ENCODE results near the gene APOL1.

APOL1 gene

DNA sequence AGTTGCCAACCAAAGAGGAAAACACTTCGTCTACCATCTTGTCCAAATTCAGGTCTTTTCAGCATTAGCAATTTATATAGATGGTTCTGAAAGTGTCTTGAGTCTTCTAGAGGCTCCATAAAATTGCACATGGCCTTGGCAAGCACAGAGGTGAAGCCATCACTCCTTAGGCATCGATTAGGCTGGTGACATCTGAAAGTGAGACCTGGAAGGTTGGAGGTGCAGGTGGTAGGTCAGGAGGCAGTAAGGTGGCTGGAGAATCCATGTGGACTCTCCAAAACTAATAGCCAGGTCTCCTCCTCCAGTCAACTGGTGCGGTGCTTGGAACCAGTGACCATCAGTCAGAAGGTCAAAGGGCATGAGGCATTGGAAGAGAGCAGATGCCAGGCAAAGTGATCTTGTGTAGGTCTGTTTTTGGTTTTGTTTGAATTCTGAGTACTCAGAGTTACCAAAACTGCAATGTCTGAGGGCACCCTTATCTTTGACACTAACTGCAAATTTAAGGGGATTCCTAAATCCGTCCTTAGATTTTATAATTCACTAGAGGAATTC is 7.1 kb upstream of the APOL1 start:
- H3K4me3 ChIP-seq (ENCODE audit: low read length) = no peak overlapping the region
- TF ChIP-seq, protein P1, sequence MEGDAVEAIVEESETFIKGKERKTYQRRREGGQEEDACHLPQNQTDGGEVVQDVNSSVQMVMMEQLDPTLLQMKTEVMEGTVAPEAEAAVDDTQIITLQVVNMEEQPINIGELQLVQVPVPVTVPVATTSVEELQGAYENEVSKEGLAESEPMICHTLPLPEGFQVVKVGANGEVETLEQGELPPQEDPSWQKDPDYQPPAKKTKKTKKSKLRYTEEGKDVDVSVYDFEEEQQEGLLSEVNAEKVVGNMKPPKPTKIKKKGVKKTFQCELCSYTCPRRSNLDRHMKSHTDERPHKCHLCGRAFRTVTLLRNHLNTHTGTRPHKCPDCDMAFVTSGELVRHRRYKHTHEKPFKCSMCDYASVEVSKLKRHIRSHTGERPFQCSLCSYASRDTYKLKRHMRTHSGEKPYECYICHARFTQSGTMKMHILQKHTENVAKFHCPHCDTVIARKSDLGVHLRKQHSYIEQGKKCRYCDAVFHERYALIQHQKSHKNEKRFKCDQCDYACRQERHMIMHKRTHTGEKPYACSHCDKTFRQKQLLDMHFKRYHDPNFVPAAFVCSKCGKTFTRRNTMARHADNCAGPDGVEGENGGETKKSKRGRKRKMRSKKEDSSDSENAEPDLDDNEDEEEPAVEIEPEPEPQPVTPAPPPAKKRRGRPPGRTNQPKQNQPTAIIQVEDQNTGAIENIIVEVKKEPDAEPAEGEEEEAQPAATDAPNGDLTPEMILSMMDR (IDR thresholded peaks at IDR 0.05; ENCODE audit: low read depth, low read length, poor library complexity, severe bottlenecking) = no peak
- no peak for TF ChIP-seq EZH2phosphoT487 (IDR thresholded peaks at IDR 0.05; ENCODE audit: borderline replicate concordance, low read length)
- no peaks in the 10 kb centered on the region for H3K4me1 ChIP-seq (ENCODE audit: control insufficient read depth, low read length)
- no peaks in the 10 kb centered on the region for H4K20me1 ChIP-seq (ENCODE audit: control insufficient read depth, insufficient read depth, low read depth, low read length)
- H3K27ac ChIP-seq (ENCODE audit: low read depth, low read length) = no peak overlapping the region
- no peaks in the 10 kb centered on the region for H3K9me2 ChIP-seq (replicated peaks; ENCODE audit: control insufficient read depth, low read length)
- no peaks in the 10 kb centered on the region; the same call in 1 of the 2 replicates for H3K27me3 ChIP-seq (ENCODE audit: control insufficient read depth, low read length)
- H3K79me2 ChIP-seq (ENCODE audit: control insufficient read depth, low read length) = no peaks in the 10 kb centered on the region
- no peak overlapping the region for H3K4me2 ChIP-seq (ENCODE audit: low read length)
- no peaks in the 10 kb centered on the region for H3K36me3 ChIP-seq (ENCODE audit: control insufficient read depth, low read length)
- H3K9me3 ChIP-seq (ENCODE audit: control insufficient read depth, insufficient read depth, low read length) = peaks cover 5% of the 10 kb centered on the region; the same call in 1 of the 2 replicates
- H3F3A ChIP-seq (ENCODE audit: control insufficient read depth, insufficient read depth) = no peaks in the 10 kb centered on the region

DNA sequence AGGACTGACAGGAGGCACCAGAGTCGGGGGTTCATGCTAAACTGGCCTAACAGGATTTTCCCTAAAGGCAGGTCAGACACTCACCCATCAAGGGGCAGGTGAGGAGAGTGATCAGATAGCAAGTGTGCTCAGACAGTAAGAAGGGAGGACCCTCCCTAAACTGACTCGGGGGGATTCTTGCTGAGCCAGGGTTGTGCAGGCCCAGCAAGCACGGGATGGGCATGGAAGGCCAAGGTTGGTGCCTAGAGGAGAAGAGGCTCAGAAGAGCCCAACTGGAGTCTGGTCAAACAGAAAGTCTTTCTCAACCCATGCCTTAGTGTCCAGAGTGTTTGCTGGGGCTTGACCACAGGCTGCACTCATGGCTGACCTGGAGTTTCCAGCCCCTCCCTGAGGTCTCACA is 6.2 kb upstream of the APOL1 start:
- Histone ChIP-seq H3F3A (ENCODE audit: control insufficient read depth, insufficient read depth) (no peaks in the 10 kb centered on the region), H3K27me3 (ENCODE audit: control insufficient read depth, low read length) (no peaks in the 10 kb centered on the region; the same call in 1 of the 2 replicates), H3K27ac (ENCODE audit: low read depth, low read length) (no peak overlapping the region), H3K4me2 (ENCODE audit: low read length) (no peak overlapping the region), H3K79me2 (ENCODE audit: control insufficient read depth, low read length) (no peaks in the 10 kb centered on the region), H3K9me3 (ENCODE audit: control insufficient read depth, insufficient read depth, low read length) (peaks cover 5% of the 10 kb centered on the region; the same call in 1 of the 2 replicates), H4K20me1 (ENCODE audit: control insufficient read depth, insufficient read depth, low read depth, low read length) (no peaks in the 10 kb centered on the region), H3K36me3 (ENCODE audit: control insufficient read depth, low read length) (no peaks in the 10 kb centered on the region), H3K4me3 (ENCODE audit: low read length) (no peak overlapping the region), H3K4me1 (ENCODE audit: control insufficient read depth, low read length) (no peaks in the 10 kb centered on the region), H3K9me2 (replicated peaks; ENCODE audit: control insufficient read depth, low read length) (no peaks in the 10 kb centered on the region)
- TF ChIP-seq, protein P1 (IDR thresholded peaks at IDR 0.05; ENCODE audit: low read depth, low read length, poor library complexity, severe bottlenecking) = no peak
- no peak for TF ChIP-seq EZH2phosphoT487 (IDR thresholded peaks at IDR 0.05; ENCODE audit: borderline replicate concordance, low read length)

DNA sequence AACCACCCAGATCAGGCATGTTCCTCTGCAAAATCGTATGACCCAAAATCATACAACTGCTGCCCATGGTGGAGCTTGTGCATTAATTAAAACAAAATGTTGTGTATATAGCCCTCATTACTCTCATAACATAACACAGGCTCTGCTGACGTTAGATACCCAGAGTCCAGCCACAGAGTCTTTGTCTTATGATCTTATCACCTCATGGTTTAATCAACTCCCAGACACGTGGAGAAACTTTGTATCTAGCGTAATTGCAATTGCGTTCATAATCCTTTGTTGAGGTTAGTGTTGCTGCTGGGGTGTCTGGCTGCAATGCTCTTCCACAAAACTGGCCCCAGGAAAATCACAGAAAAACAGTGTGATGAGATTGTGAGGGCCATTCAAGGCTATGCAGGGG is 5.0 kb upstream of the APOL1 start:
- TF ChIP-seq, protein P1 (IDR thresholded peaks at IDR 0.05; ENCODE audit: low read depth, low read length, poor library complexity, severe bottlenecking) = no peak
- no peak for TF ChIP-seq EZH2phosphoT487 (IDR thresholded peaks at IDR 0.05; ENCODE audit: borderline replicate concordance, low read length)
- Histone ChIP-seq H3K9me3 (ENCODE audit: control insufficient read depth, insufficient read depth, low read length) (peaks cover 5% of the 10 kb centered on the region; the same call in 1 of the 2 replicates), H3K4me3 (ENCODE audit: low read length) (no peak overlapping the region), H3K79me2 (ENCODE audit: control insufficient read depth, low read length) (no peaks in the 10 kb centered on the region), H3K4me1 (ENCODE audit: control insufficient read depth, low read length) (peaks cover 3% of the 10 kb centered on the region), H3K27me3 (ENCODE audit: control insufficient read depth, low read length) (no peaks in the 10 kb centered on the region; the same call in 1 of the 2 replicates), H3K9me2 (replicated peaks; ENCODE audit: control insufficient read depth, low read length) (no peaks in the 10 kb centered on the region), H3F3A (ENCODE audit: control insufficient read depth, insufficient read depth) (no peaks in the 10 kb centered on the region), H3K4me2 (ENCODE audit: low read length) (no peak overlapping the region), H3K36me3 (ENCODE audit: control insufficient read depth, low read length) (no peaks in the 10 kb centered on the region), H3K27ac (ENCODE audit: low read depth, low read length) (no peak overlapping the region), H4K20me1 (ENCODE audit: control insufficient read depth, insufficient read depth, low read depth, low read length) (no peaks in the 10 kb centered on the region)
